SU-DHL-6 (cell line): ENCODE data around the gene CTSA.

Experiments
- H2AFZ ChIP-seq: fragments of 200-600 bp; sonication (generic); 2 replicates; pipeline ENCODE4 v1.6.1; 2014; ENCODE audit warnings: low read depth, mild to moderate bottlenecking, moderate library complexity, mixed read lengths, antibody characterized with exemption, low read length; ENCODE audit not compliant: severe bottlenecking
- H3F3A ChIP-seq: fragments of 200-600 bp; shearing (Covaris generic); 2 replicates; pipeline ENCODE4 v1.6.0; 2016; ENCODE audit warnings: antibody characterized with exemption, mild to moderate bottlenecking; ENCODE audit not compliant: insufficient read depth
- H3K27ac ChIP-seq: fragments of 200-600 bp; sonication (generic); 2 replicates; pipeline ENCODE4 v1.5.1; 2016; ENCODE audit warnings: low read depth, mild to moderate bottlenecking, low read length, moderate library complexity, mixed read lengths
- H3K27me3 ChIP-seq: fragments of 200-600 bp; sonication (generic), shearing (Covaris generic); 2 replicates; pipeline ENCODE4 v1.6.0; 2014; ENCODE audit warnings: mild to moderate bottlenecking, low read length
- H3K36me3 ChIP-seq: fragments of 200-600 bp; sonication (generic); 2 replicates; pipeline ENCODE4 v1.6.1; 2014; ENCODE audit warnings: mild to moderate bottlenecking, low read length, mixed read lengths
- H3K4me2 ChIP-seq: fragments of 300-600, 200-600 bp; shearing (Covaris generic), sonication (generic); 2 replicates; pipeline ENCODE4 v1.6.0; 2014; ENCODE audit warnings: low read length, low read depth, mild to moderate bottlenecking; ENCODE audit not compliant: poor library complexity, severe bottlenecking
- H3K4me3 ChIP-seq: fragments of 200-600 bp; sonication (generic); 2 replicates; pipeline ENCODE4 v1.5.1; 2014; ENCODE audit warnings: antibody characterized with exemption, low read length, mild to moderate bottlenecking, mixed read lengths; ENCODE audit not compliant: insufficient read depth, poor library complexity, severe bottlenecking
- H3K79me2 ChIP-seq: fragments of 200-600 bp; sonication (generic); 2 replicates; pipeline ENCODE4 v1.6.1; 2014; ENCODE audit warnings: mild to moderate bottlenecking, low read length, moderate library complexity; ENCODE audit not compliant: insufficient read depth
- H3K9ac ChIP-seq: fragments of 200-600 bp; sonication (generic); 2 replicates; pipeline ENCODE4 v1.7.0; 2014; ENCODE audit warnings: mild to moderate bottlenecking, low read length
- H3K9me2 ChIP-seq: fragments of 200-600 bp; sonication (generic); replicated peaks from 2 replicates; pipeline ENCODE4 v1.6.1; 2014; ENCODE audit warnings: low read length; ENCODE audit not compliant: insufficient read depth
- H3K9me3 ChIP-seq: fragments of 200-600 bp; sonication (generic); 2 replicates; pipeline ENCODE4 v1.6.1; 2014; ENCODE audit warnings: low read length, mixed read lengths; ENCODE audit not compliant: insufficient read depth
- H4K20me1 ChIP-seq: fragments of 200-600 bp; sonication (generic); 2 replicates; pipeline ENCODE4 v1.6.1; 2014; ENCODE audit warnings: low read depth, mild to moderate bottlenecking, antibody characterized with exemption, low read length, moderate library complexity, mixed read lengths
- EZH2phosphoT487 ChIP-seq: fragments of 200-600 bp; sonication (generic), shearing (Covaris generic); conservative IDR thresholded peaks from 2 replicates; pipeline ENCODE4 v1.6.1; 2018; ENCODE audit warnings: mild to moderate bottlenecking, antibody characterized with exemption, low read length, moderate library complexity, mixed read lengths
- TF ChIP-seq, protein P1 (sequence below): fragments of 200-600 bp; sonication (generic); IDR thresholded peaks from one replicate; pipeline ENCODE4 v1.5.1; 2017; ENCODE audit warnings: antibody characterized with exemption, mild to moderate bottlenecking, low read length, moderate library complexity; ENCODE audit not compliant: insufficient read depth, poor library complexity, severe bottlenecking

CTSA gene

GRCh38 chr20:45848969-45849582, 42.1 kb upstream of the CTSA start:
- no peaks in the 10 kb centered on the region for H3K36me3 ChIP-seq
- H4K20me1 ChIP-seq = no peaks in the 10 kb centered on the region
- no peaks in the 10 kb centered on the region for H3K9me2 ChIP-seq
- no peak overlapping the region for H3K4me2 ChIP-seq
- H3K27me3 ChIP-seq = no peaks in the 10 kb centered on the region
- H3F3A ChIP-seq = no peaks in the 10 kb centered on the region
- no peaks in the 10 kb centered on the region for H3K79me2 ChIP-seq
- H3K4me3 ChIP-seq = no peak overlapping the region
- H3K9ac ChIP-seq = no peak overlapping the region
- TF ChIP-seq EZH2phosphoT487 = no peak
- H3K9me3 ChIP-seq = no peaks in the 10 kb centered on the region
- no peak overlapping the region for H3K27ac ChIP-seq
- no peak overlapping the region for H2AFZ ChIP-seq

- H3K36me3 ChIP-seq = no peaks in the 10 kb centered on the region
- peaks cover 4% of the 10 kb centered on the region; the same call in 1 of the 2 replicates for H3K79me2 ChIP-seq
- H3K9ac ChIP-seq = no peak overlapping the region
- no peak overlapping the region for H3K4me3 ChIP-seq
- H4K20me1 ChIP-seq = no peaks in the 10 kb centered on the region
- H3K4me2 ChIP-seq = no peak overlapping the region
- H3K27me3 ChIP-seq = no peaks in the 10 kb centered on the region
- H3F3A ChIP-seq = no peaks in the 10 kb centered on the region
- H3K9me3 ChIP-seq = no peaks in the 10 kb centered on the region
- TF ChIP-seq, protein P1, sequence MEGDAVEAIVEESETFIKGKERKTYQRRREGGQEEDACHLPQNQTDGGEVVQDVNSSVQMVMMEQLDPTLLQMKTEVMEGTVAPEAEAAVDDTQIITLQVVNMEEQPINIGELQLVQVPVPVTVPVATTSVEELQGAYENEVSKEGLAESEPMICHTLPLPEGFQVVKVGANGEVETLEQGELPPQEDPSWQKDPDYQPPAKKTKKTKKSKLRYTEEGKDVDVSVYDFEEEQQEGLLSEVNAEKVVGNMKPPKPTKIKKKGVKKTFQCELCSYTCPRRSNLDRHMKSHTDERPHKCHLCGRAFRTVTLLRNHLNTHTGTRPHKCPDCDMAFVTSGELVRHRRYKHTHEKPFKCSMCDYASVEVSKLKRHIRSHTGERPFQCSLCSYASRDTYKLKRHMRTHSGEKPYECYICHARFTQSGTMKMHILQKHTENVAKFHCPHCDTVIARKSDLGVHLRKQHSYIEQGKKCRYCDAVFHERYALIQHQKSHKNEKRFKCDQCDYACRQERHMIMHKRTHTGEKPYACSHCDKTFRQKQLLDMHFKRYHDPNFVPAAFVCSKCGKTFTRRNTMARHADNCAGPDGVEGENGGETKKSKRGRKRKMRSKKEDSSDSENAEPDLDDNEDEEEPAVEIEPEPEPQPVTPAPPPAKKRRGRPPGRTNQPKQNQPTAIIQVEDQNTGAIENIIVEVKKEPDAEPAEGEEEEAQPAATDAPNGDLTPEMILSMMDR = no peak
- no peak for TF ChIP-seq EZH2phosphoT487
- H3K9me2 ChIP-seq = no peaks in the 10 kb centered on the region
- no peak overlapping the region for H3K27ac ChIP-seq
- no peak overlapping the region for H2AFZ ChIP-seq
These were observed 40.9 kb upstream of the CTSA start for GRCh38 chr20:45850238-45850637.

DNA sequence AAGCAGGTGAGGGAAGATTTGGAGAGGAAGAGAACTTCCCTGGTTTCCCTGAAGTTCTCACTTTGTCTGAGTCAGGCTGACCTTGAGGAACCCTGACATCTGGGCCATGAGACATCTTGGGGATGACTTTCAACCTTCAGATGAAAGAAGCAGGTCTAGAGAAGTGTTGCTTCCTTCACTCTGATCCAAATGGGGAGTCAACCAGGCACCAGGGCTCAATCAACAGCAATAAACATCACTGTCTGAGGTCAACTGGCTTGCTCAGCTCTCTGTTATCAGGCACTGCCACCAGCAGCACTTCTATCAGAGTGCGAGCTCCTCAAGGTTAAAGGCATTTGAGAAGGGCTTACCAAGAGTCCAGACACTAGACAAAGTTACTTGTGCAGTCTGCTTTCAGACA, 40.2 kb upstream of the CTSA start:
- Histone ChIP-seq H4K20me1 (no peaks in the 10 kb centered on the region), H3K9me2 (no peaks in the 10 kb centered on the region), H3K9me3 (no peaks in the 10 kb centered on the region), H3K27ac (no peak overlapping the region), H3K36me3 (no peaks in the 10 kb centered on the region), H2AFZ (no peak overlapping the region), H3F3A (no peaks in the 10 kb centered on the region), H3K4me2 (no peak overlapping the region), H3K4me3 (no peak overlapping the region), H3K9ac (no peak overlapping the region), H3K27me3 (no peaks in the 10 kb centered on the region), H3K79me2 (peaks cover 7% of the 10 kb centered on the region)
- TF ChIP-seq EZH2phosphoT487 = no peak
- TF ChIP-seq, protein P1 = no peak

GRCh38 chr20:45851501-45851900, 39.6 kb upstream of the CTSA start:
- Histone ChIP-seq H3F3A (no peaks in the 10 kb centered on the region), H3K27me3 (no peaks in the 10 kb centered on the region), H3K4me3 (no peak overlapping the region), H4K20me1 (no peaks in the 10 kb centered on the region), H3K4me2 (no peak overlapping the region), H3K79me2 (peaks cover 13% of the 10 kb centered on the region), H3K27ac (no peak overlapping the region), H3K9me2 (no peaks in the 10 kb centered on the region), H3K36me3 (no peaks in the 10 kb centered on the region), H3K9ac (no peak overlapping the region), H3K9me3 (no peaks in the 10 kb centered on the region), H2AFZ (no peak overlapping the region)
- TF ChIP-seq EZH2phosphoT487 = no peak
- TF ChIP-seq, protein P1 = no peak
